H1 (cell line): ENCODE results near the gene RAPH1. TPM values are rescaled to one million over a fixed set of nuclear protein-coding genes. Genes with fewer than 3 reads are reported as not detected.

ENCODE experiments used
- SP4 ChIP-seq: IDR thresholded peaks from 2 replicates; pipeline ENCODE4 v1.6.1; 2012; ENCODE audit warnings: low read length, inconsistent platforms
- USF2 ChIP-seq: IDR thresholded peaks from 2 replicates; pipeline ENCODE4 v1.6.1; 2011; ENCODE audit warnings: low read length, improper control_type of control experiment
- polyA plus RNA-seq, 7 experiments: library from polyadenylated mRNA; depleted of rRNA in 3 of 7; stranded (reverse) in 5 of 7; unstranded in 2 of 7; fragments of >200 nt in 5 of 7; fragments of 200-250 nt in 2 of 7; gene quantifications; 1 replicate in 5 of 7; 2 replicates in 1 of 7; 4 replicates in 1 of 7; pipeline versions ENCODE4 v1.2.1 to v1.2.3, GENCODE V29; 2011 to 2013; ENCODE audit warnings: missing spikeins in 2 of 7, mixed read lengths in 2 of 7
- total RNA-seq: library from RNA; stranded (reverse); fragmentation: NEBNext Ultra II Directional; extraction: Animal tissue kit (Norgen Biotek cat#: 25700); gene quantifications from 2 replicates; pipeline ENCODE4 v1.2.1, GENCODE V29; 2021

Gene RAPH1
- total and polyA plus RNA-seq, 2 of the 8 experiments (the other 6 are each of a cell fraction or from before 2014, with no cell fraction given), result 3.8 to 27.4 TPM

GRCh38 chr2:203549406-203549805 lies 14.3 kb upstream of the RAPH1 start (continued):
- TF ChIP-seq USF2 (no peak), SP4 (no peak)
